T-helper 9 cell (primary cell): ENCODE data around the gene BCAS4.
"Not testable (repeated sequence)": the region's sequence is repeated elsewhere in the genome, so short reads cannot be mapped to it uniquely, and the experiment has no call there.

Experiments used
- DNase-seq: peaks from one replicate; pipeline ENCODE4 v3.0.0-alpha.2; 2020
- total RNA-seq, 2 donors: gene quantifications; one replicate each; lab custom pipeline; 2026; lab: John Stamatoyannopoulos, UW

BCAS4 gene
- 7.0 to 7.8 reads per million in 2 donors for total RNA-seq

DNA sequence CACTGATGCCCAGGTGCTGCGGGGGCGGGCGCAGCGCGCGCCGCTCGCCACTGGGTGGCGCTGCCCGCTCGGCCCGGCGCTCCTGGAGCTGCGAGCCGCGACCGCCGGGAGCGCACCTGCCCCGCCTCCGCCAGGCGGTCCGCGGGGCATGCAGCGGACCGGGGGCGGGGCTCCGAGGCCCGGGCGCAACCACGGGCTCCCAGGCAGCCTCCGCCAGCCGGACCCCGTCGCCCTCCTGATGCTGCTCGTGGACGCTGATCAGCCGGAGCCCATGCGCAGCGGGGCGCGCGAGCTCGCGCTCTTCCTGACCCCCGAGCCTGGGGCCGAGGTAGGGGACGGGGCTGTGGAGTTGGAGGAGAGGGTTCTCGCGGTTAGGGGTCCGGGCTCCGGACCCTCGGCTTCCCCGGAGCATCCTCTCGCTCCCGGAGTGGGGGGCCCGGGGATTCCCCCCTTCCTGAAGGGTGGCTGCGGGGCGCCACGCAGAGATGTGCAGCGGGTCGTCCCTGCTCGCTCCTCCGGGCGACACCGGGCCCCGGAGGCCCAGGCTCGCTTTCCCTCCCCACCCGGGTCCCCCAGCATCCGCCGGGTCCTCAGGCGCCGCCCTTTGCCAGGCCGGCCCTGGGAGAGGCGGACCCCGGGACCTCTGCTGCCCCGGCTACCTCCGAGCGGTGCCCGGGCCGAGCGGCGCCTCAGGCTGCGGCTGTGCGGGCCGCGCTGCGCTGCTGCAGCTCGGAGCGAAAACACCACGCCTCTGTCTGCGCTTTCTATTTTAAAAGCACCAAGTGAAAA, at the start of gene BCAS4:
TSS of gene BCAS4 (plus strand) at position 216 of the 789 bp plus-strand sequence. CDS start at position 239, 23 bp downstream.
- peak; percentile 71 for DNase-seq

GRCh38 chr20:50745634-50746137, 49.2 kb upstream of the BCAS4 start:
- DNase-seq, result no peak

- no peak for DNase-seq
Observed at GRCh38 chr20:50746138-50746940, 48.5 kb upstream of the BCAS4 start.

- no peak for DNase-seq
Observed at GRCh38 chr20:50747275-50747674, 47.6 kb upstream of the BCAS4 start.

- DNase-seq, result no peak
Observed at GRCh38 chr20:50750145-50750671, 44.7 kb upstream of the BCAS4 start.

- no peak for DNase-seq
Observed at GRCh38 chr20:50753152-50753551, 41.7 kb upstream of the BCAS4 start.

DNA sequence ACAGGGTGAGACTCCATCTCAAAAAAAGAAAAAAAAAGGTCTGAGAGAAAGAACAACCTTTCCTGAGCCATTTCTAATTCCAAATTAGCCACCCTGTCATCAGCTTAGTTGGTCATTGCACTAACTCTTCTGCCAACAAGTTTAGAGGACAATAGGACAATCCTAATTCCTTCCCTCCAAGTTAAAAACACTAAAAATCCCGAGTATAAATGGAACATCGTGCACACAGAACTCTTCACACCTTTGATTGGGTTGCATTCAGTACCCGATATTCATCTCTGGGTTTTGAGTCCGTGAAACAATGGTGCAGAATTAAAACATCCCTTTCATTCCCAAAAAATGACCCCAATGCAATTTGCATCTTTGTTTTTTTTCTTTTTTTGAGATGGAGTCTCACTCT, 40.4 kb upstream of the BCAS4 start:
- DNase-seq, result no peak

DNA sequence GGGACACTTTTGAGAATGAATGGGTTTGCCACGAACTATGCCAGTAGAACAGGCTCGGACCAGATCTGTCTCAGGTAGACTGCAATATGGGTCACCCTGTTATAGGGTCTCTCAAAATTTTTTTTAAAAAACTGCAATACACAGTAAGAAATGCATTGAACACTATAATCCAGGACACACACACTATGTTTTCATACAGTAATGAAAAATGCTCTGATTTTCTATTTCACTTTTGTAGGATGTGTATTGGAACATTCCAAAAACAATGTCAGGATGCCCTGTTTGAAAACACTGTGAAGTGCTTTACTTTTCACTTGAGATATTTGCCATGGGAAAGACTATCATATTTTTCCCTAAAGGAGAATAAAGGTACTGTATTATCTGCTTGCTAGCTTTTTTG, 38.4 kb upstream of the BCAS4 start:
- no peak for DNase-seq

GRCh38 chr20:50758469-50758868, 36.4 kb upstream of the BCAS4 start:
- DNase-seq, result no peak

GRCh38 chr20:50758992-50759391, 35.9 kb upstream of the BCAS4 start:
- no peak for DNase-seq

- no peak for DNase-seq
Observed at GRCh38 chr20:50759678-50760077, 35.2 kb upstream of the BCAS4 start.

GRCh38 chr20:50762045-50762422, 32.8 kb upstream of the BCAS4 start:
- no peak for DNase-seq

DNA sequence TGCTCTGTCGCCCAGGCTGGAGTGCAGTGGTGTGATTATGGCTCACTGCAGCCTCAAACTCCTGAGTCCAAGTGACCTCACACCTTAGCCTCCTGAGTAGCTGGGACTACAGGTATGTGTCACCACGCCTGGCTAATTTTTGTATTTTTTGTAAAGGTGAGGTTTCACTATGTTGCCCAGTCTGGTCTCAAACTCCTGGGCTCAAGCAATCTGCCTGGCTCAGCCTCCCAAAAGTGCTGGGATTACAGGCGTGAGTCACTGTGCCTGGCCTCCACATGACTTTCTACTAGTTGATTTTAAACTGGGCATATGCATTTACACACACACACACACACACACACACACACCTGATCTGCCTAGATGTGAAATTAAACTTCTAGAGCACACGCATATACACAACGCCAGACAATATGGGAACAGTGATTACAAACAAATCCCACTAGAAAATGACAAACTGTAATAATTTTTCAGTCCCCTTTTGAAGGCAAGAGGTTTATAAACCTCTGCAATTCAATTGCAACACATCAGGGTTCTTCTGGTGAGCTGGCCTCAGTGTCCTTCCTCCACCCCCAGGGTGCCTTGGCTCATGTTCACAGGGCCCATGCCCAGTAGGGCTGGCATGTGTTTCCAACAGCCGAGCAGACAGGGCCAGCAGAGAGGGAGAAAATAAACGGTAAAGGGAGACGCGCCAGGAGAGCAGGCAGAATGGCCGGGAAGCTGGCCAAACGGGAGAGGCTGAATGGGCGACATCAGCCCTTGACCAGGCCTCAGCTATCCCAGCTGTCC, 32.2 kb upstream of the BCAS4 start:
- no peak for DNase-seq

- DNase-seq, result not testable (repeated sequence)
Observed at GRCh38 chr20:50763550-50764458, 31.1 kb upstream of the BCAS4 start.

DNA sequence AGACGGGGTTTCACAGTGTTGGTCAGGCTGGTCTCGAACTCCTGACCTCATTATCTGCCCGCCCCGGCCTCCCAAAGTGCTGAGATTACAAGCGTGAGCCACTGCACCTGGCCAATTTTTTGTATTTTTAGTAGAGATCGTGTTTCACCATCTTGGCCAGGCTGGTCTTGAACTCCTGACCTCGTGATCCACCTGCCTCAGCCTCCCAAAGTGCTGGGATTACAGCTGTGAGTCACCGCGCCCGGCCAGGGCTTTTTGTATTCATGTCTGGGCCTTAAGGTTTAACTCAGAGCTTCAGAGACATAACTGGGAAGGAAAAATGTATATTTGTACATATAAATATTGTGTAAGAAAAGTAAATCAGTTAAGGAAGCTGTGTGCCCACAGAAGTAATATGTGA, 29.6 kb upstream of the BCAS4 start:
- DNase-seq, result not testable (repeated sequence)

DNA sequence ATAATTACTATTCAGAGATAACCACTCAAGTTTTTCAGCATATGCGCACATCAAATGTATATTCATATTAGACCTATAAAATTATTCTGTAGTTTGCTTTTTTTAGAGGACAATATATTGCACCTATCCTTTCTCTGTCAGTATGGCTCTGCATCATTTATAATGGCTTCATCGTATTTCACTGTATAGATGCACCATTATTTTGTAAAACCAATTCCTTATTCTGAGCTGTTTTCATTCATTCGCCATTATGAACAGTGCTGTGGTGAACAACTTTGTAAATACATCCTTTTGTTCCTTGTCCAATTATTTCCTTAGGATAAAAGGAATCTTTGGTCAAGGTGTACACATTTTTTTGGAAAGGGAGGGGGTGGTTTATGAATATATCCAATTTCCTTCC, 29.2 kb upstream of the BCAS4 start:
- no peak for DNase-seq

GRCh38 chr20:50766955-50767809, 27.7 kb upstream of the BCAS4 start:
- DNase-seq, result not testable (repeated sequence)

DNA sequence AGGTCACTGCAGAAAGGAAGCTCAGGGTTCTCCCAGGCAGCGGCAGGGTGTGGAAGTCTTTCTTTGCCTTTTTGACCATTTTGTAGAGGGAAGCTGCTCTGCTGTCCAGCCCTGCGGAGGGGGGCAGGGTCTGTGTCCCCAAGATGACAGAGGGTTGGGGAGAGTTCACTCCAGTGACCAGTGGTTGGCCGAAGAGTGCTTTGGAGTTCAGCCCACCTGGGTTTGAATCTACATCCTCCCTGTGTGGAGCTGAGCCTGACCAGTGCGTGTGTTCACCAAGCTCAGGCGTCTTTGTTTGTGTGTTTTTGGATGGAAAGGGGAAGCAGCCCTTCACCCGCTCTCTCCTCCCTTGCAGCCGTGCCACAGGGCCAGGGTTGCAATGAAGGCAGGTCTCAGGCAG, 25.9 kb upstream of the BCAS4 start:
- DNase-seq, result not testable (repeated sequence)

DNA sequence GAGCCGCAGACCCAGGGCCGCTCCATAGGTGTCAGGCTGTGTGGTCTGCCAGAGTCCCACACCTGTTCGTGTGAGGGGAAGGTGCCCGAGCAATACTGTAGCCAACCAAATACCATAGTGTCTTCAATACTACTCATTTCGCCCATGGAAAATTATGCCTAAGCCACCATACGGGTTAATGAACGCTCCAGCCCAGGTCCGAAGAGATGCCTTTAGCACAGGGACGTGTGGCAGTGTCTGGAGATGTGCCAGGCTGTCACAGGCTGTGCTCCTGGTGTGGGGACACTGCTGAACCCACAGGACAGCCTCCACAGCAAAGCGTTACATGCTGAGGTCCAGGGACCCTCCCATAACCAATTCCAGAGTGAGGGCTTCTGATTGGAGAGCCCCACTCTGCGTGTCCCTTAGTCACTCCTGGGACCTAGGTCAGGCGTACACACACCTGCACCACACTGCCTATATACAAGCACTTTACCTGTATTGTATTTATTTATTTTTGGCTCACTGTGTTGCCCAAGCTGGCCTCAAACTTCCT, 25.2 kb upstream of the BCAS4 start:
- not testable (repeated sequence) for DNase-seq

- DNase-seq, result not testable (repeated sequence)
Observed at GRCh38 chr20:50771419-50772080, 23.3 kb upstream of the BCAS4 start.
